Activated CD8-positive, alpha-beta T cell treated with anti-CD3 and anti-CD28 coated beads, Interleukin-2, amount 10 ng/mL, durations not matched to agents 7 days and 5 days (primary cell): Measurements from ENCODE around the gene ZDHHC3. TPM values are rescaled to one million over a fixed set of nuclear protein-coding genes. Genes with fewer than 3 reads are reported as not detected.

Source experiments
- ATAC-seq: fragments of 150-1000 bp; cut with Tn5 transposase; one replicate; pipeline ENCODE4 v1.10.0; 2021; ENCODE audit warnings: moderate library complexity
- CTCF ChIA-PET: fragments of 350-600 bp; sonication (Branson Sonifier 250); formaldehyde crosslinking; loops from one replicate; lab custom pipeline; 2021; ENCODE audit warnings: antibody characterized with exemption; lab: Charles Lee
- POLR2A ChIA-PET: fragments of 350-600 bp; sonication (Branson Sonifier 250); formaldehyde crosslinking; loops from one replicate; lab custom pipeline; 2021; ENCODE audit warnings: antibody characterized with exemption; lab: Charles Lee
- DNase-seq: peaks from one replicate; pipeline ENCODE4 v3.0.0-alpha.2; 2020
- H3K27ac Mint-ChIP-seq: one replicate; pipeline ENCODE4 v1.8.0; 2021; ENCODE audit warnings: mild to moderate bottlenecking, mixed read lengths
- H3K27me3 Mint-ChIP-seq: one replicate; pipeline ENCODE4 v1.8.0; 2021; ENCODE audit warnings: low read depth, mixed read lengths
- H3K36me3 Mint-ChIP-seq: one replicate; pipeline ENCODE4 v1.8.0; 2021; ENCODE audit warnings: low read depth, mixed read lengths
- H3K4me1 Mint-ChIP-seq: one replicate; pipeline ENCODE4 v1.8.0; 2021; ENCODE audit warnings: low read depth, mixed read lengths
- H3K4me3 Mint-ChIP-seq: one replicate; pipeline ENCODE4 v1.8.0; 2021; ENCODE audit warnings: mild to moderate bottlenecking, mixed read lengths
- H3K9me3 Mint-ChIP-seq: one replicate; pipeline ENCODE4 v1.8.0; 2022; ENCODE audit warnings: mixed read lengths; ENCODE audit not compliant: insufficient read depth
- total RNA-seq, 2 experiments: library from RNA; stranded (reverse); gene quantifications; one replicate each; pipeline ENCODE4 v1.2.3, GENCODE V29; 2021

Gene ZDHHC3
- total RNA-seq, 2 experiments from 2014 or later = 62.3 to 71.3 TPM

DNA sequence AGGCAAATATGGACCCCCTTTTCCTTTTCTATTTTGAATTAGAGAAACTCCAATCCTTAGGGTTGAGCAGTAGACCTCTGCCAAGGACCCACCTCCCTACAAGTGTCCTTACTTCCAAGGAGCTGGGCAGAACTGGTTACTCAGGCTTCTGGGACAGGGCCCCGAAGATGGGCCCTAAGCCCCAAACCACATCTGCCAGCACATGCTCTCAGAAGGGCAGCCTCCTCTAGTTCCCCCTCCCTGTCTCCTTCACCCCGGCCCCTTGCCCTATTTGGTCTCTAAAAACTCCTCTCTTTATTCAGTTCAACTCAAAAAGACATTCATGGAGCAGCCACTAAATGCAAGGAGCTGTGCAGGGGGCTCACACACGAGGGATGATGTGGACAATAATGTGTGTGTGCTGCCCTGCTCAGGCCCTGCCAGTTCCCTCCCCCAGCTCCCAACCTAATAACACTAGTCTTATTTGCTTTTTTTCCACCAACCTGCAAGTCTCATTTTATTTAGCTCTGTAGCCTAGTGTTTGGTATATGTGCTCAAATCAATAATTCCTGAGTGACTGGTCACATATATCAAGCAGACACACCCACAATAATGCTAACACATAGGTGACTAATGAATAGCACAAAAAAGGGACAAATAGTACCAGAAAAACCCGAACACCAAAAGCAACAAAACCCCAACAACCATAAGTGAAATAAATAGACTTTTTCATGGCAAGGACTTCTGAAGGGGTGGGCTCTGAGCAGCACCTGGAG lies 12.2 kb downstream of the ZDHHC3 start:
- ChIA-PET CTCF (no interaction called here), POLR2A (no interaction called here)
- no peak for DNase-seq
- H3K27me3 Mint-ChIP-seq = no peaks in the 10 kb centered on the region
- H3K36me3 Mint-ChIP-seq = peaks cover 35% of the 10 kb centered on the region
- no peak overlapping the region for H3K27ac Mint-ChIP-seq
- ATAC-seq = no peak
- no peak overlapping the region for H3K4me3 Mint-ChIP-seq
- peaks cover 57% of the 10 kb centered on the region for H3K4me1 Mint-ChIP-seq
- no peaks in the 10 kb centered on the region for H3K9me3 Mint-ChIP-seq

DNA sequence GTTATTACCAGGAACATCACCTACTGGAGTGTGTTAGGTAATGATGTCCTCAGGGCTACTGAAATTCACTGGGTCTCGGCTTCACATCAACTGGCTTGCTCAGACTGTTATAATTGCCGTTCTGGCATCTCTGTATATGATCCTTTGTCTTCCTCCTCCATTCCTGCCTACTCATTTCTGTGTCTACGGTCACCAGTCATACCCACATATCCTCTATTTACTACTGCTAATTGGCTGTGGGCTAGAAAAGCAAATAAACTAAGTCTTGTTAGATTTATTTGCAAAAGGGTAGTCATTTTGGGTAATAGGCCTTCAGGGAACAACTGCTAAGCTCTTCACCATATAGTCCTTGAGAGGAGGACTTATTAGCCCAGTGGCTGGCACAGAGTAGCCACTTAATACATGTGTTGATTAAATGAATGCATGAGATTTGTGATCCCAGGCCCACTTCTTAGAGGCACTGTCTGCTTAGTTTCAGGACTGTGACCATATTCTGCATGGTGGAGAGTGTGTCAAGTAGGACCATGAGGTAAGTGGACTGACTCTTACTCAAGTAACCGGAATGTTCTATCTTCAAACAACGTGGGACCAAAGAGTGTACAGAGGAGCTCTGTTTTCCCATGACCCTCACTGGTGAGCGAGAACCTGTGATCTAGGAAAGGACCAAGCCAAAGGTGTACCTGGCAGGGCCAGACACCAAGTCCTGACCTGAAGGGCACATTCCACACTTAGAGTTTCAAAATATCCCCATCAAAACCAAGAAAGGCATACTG lies 13.2 kb downstream of the ZDHHC3 start:
- no peak for DNase-seq
- Mint-ChIP-seq H3K9me3 (no peaks in the 10 kb centered on the region), H3K4me1 (peaks cover 47% of the 10 kb centered on the region), H3K36me3 (peaks cover 33% of the 10 kb centered on the region), H3K27me3 (no peaks in the 10 kb centered on the region), H3K4me3 (no peak overlapping the region), H3K27ac (no peak overlapping the region)
- ChIA-PET POLR2A (no interaction called here), CTCF (no interaction called here)
- ATAC-seq = no peak

GRCh38 chr3:44961888-44962287 lies 14.1 kb downstream of the ZDHHC3 start:
- peaks cover 38% of the 10 kb centered on the region for H3K4me1 Mint-ChIP-seq
- no peak overlapping the region for H3K27ac Mint-ChIP-seq
- H3K9me3 Mint-ChIP-seq = no peaks in the 10 kb centered on the region
- no peak overlapping the region for H3K4me3 Mint-ChIP-seq
- DNase-seq (no peak), ATAC-seq (no peak)
- ChIA-PET POLR2A (no interaction called here), CTCF (interaction anchor here (1.1 kb wide), 1 partner anchor 77 kb away, joined by 3 read pairs; no protein-coding TSS in a partner anchor)
- no peaks in the 10 kb centered on the region for H3K27me3 Mint-ChIP-seq
- H3K36me3 Mint-ChIP-seq = peaks cover 30% of the 10 kb centered on the region

DNA sequence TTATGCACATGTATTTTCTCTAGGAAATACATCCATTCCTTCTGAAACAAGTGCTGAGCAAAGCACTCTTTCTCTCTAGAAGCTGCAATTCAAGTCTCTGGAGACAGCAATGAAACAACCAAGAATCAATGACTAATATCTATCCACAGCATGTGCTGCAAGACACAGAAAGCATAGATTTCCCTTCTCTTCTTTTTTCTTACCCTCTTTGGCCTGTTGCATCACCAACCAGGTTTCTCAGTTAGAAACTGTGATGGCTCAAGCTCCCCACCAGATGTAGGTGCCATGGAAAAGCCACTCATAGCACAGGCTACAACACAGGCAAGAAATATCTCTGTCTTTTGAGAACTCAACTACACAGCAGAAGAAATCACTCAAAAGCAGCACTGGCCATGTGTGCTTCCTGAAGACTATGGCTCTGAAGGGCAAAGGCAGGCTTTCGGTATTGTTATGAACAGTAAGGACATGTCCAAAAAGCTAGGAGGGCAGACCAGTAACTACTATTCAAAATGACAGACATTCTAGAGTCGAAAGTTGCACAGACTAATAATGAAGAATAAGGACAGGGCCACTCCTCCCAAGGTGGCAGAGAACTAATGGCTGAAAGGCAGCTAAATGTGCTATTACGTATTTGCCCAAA lies 15.5 kb downstream of the ZDHHC3 start:
- H3K27me3 Mint-ChIP-seq = no peaks in the 10 kb centered on the region
- H3K4me3 Mint-ChIP-seq = no peak overlapping the region
- DNase-seq = no peak
- peaks cover 26% of the 10 kb centered on the region for H3K4me1 Mint-ChIP-seq
- ChIA-PET CTCF (no interaction called here), POLR2A (no interaction called here)
- H3K27ac Mint-ChIP-seq = no peak overlapping the region
- ATAC-seq = no peak
- peaks cover 25% of the 10 kb centered on the region for H3K36me3 Mint-ChIP-seq
- H3K9me3 Mint-ChIP-seq = no peaks in the 10 kb centered on the region

DNA sequence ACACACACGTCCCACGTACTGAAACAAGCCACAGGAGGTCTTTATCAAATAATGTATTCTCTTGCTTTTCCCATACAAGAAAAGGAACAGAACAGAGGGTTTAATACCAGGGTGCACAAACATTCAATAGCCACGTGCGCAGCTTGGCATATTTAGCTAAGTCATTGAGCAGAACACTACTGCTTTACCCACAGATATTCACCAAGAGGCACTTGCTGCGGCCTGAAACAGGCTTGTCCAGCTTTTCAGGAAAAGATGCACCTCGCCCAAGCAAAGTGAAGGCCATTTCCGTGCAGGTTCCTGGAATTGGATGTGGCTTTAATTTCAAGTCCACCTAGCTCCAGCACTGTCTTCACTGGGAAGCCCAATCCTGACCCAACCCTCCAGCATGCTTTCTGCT lies 17.6 kb downstream of the ZDHHC3 start:
- DNase-seq (no peak), ATAC-seq (no peak)
- H3K9me3 Mint-ChIP-seq = no peaks in the 10 kb centered on the region
- H3K36me3 Mint-ChIP-seq = peaks cover 19% of the 10 kb centered on the region
- no peak overlapping the region for H3K4me3 Mint-ChIP-seq
- no peak overlapping the region for H3K27ac Mint-ChIP-seq
- CTCF ChIA-PET = interaction anchor here (0.7 kb wide), 1 partner anchor 16 kb away, joined by 3 read pairs; no protein-coding TSS in a partner anchor
- no peaks in the 10 kb centered on the region for H3K27me3 Mint-ChIP-seq
- peaks cover 8% of the 10 kb centered on the region for H3K4me1 Mint-ChIP-seq
- POLR2A ChIA-PET = no interaction called here

GRCh38 chr3:44957986-44958385 lies 18.0 kb downstream of the ZDHHC3 start:
- H3K27ac Mint-ChIP-seq = no peak overlapping the region
- DNase-seq (no peak), ATAC-seq (no peak)
- ChIA-PET CTCF (interaction anchor here (0.7 kb wide), 1 partner anchor 16 kb away, joined by 3 read pairs; no protein-coding TSS in a partner anchor), POLR2A (no interaction called here)
- no peaks in the 10 kb centered on the region for H3K27me3 Mint-ChIP-seq
- H3K4me1 Mint-ChIP-seq = peaks cover 8% of the 10 kb centered on the region
- H3K36me3 Mint-ChIP-seq = peaks cover 19% of the 10 kb centered on the region
- H3K9me3 Mint-ChIP-seq = no peaks in the 10 kb centered on the region
- no peak overlapping the region for H3K4me3 Mint-ChIP-seq

DNA sequence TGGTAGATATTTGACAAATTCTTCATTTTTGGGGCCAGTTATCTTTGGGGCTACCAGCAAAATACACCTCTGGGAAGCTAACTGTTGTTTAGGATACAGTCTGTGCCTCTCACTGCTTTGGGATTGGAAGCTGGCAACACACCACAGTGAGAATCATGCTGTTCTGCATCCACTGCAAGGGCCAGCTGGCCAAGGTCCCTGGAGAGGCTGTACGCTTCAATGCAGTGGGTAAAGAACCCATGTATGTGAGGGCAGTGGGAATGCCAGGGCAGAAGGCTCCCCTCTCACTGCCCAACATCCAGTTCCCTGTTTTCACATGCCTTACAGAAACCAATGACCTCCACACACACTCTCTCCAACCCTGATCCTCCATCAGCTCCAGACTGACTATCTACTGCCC lies 20.1 kb downstream of the ZDHHC3 start:
- no peak overlapping the region for H3K27ac Mint-ChIP-seq
- H3K27me3 Mint-ChIP-seq = no peaks in the 10 kb centered on the region
- ChIA-PET POLR2A (no interaction called here), CTCF (interaction anchor here (1.7 kb wide), 1 partner anchor 13 kb away, joined by 3 read pairs; no protein-coding TSS in a partner anchor)
- H3K9me3 Mint-ChIP-seq = no peaks in the 10 kb centered on the region
- H3K36me3 Mint-ChIP-seq = peaks cover 19% of the 10 kb centered on the region
- ATAC-seq (no peak), DNase-seq (no peak)
- peaks cover 2% of the 10 kb centered on the region for H3K4me1 Mint-ChIP-seq
- no peak overlapping the region for H3K4me3 Mint-ChIP-seq

- ATAC-seq (no peak), DNase-seq (no peak)
- peaks cover 19% of the 10 kb centered on the region for H3K36me3 Mint-ChIP-seq
- no peaks in the 10 kb centered on the region for H3K27me3 Mint-ChIP-seq
- no peaks in the 10 kb centered on the region for H3K9me3 Mint-ChIP-seq
- no peak overlapping the region for H3K27ac Mint-ChIP-seq
- H3K4me1 Mint-ChIP-seq = peaks cover 2% of the 10 kb centered on the region
- ChIA-PET CTCF (interaction anchor here (0.9 kb wide), 1 partner anchor 42 kb away, joined by 3 read pairs; no protein-coding TSS in a partner anchor), POLR2A (no interaction called here)
- no peak overlapping the region for H3K4me3 Mint-ChIP-seq
Observed at GRCh38 chr3:44954962-44955361, 21.0 kb downstream of the ZDHHC3 start.

DNA sequence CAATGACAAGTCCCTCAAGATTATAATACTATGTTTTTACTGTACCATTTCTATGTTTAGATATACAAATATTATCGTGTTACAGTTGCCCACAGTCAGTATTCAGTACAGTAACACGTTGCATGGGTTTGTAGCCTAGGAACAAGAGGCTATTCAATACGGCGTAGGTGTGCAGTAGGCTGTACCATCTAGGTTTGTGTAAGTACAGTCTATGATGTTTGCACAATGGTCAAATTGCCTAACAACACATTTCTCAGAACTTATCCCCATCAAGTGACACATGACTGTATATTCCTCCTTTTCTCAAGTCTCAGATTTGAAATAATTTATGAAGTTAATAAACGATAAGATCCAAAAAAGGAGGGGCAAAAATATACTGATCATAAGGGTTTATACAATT lies 21.7 kb downstream of the ZDHHC3 start:
- Mint-ChIP-seq H3K9me3 (no peaks in the 10 kb centered on the region), H3K4me3 (no peak overlapping the region), H3K27me3 (no peaks in the 10 kb centered on the region), H3K4me1 (peaks cover 2% of the 10 kb centered on the region), H3K36me3 (peaks cover 19% of the 10 kb centered on the region), H3K27ac (no peak overlapping the region)
- ChIA-PET CTCF (interaction anchor here (0.9 kb wide), 1 partner anchor 41 kb away, joined by 3 read pairs; no protein-coding TSS in a partner anchor), POLR2A (no interaction called here)
- ATAC-seq (no peak), DNase-seq (no peak)

DNA sequence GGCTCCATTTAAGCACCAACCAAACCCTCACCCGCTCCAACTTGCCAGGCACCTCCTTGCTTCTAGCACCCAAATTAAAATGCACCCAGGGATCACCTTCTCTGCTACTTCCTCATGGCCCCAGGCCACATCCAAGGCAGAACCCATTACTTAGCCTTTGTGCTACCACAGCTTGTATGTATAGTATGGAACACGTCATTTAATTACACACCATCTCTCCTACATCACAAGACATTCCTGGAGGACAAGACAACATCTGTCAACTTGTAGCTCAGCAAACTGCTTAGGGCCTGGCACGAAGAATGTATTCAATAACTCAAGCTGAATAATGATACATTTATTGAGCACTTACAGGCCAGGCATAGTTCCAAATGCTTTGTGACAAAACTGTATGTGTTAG lies 23.3 kb downstream of the ZDHHC3 start:
- Mint-ChIP-seq H3K27me3 (no peaks in the 10 kb centered on the region), H3K36me3 (peaks cover 12% of the 10 kb centered on the region), H3K4me3 (no peak overlapping the region), H3K27ac (no peak overlapping the region), H3K4me1 (peaks cover 5% of the 10 kb centered on the region), H3K9me3 (no peaks in the 10 kb centered on the region)
- DNase-seq (no peak), ATAC-seq (no peak)
- ChIA-PET POLR2A (no interaction called here), CTCF (no interaction called here)

DNA sequence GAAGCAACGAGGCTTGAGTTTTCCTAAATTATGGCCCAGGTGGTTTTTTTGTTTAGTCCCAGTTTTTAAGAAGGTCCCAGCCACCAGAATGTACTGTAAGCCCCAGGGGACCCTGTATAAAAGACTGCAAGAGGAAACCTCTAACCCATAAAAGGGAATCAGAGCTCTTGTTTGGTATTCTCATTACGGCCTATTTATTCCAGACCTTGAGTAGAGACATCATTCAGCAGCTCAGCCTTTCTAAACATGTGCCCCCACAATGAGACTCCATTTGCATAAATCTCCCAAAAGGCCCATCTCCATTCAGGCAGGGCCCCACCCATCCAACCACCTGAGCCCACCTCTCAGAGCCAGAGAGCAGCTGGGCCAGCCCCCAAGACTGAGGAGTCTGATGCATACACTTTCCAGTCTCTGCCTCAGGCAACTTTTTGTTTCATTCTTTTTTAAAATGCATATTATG lies 25.7 kb downstream of the ZDHHC3 start:
- no peaks in the 10 kb centered on the region for H3K9me3 Mint-ChIP-seq
- DNase-seq = no peak
- H3K4me3 Mint-ChIP-seq = no peak overlapping the region
- CTCF ChIA-PET = interaction anchor here (1.2 kb wide), 1 partner anchor 37 kb away, joined by 3 read pairs; no protein-coding TSS in a partner anchor
- H3K27me3 Mint-ChIP-seq = no peaks in the 10 kb centered on the region
- ATAC-seq = no peak
- H3K27ac Mint-ChIP-seq = no peak overlapping the region
- H3K36me3 Mint-ChIP-seq = peaks cover 6% of the 10 kb centered on the region
- H3K4me1 Mint-ChIP-seq = peaks cover 5% of the 10 kb centered on the region
- POLR2A ChIA-PET = no interaction called here
